ENCODE results near the gene KRTAP1-3. TPM values are rescaled to one million over a fixed set of nuclear protein-coding genes. Genes with fewer than 3 reads are reported as not detected.
"Not testable (repeated sequence)": the region's sequence is repeated elsewhere in the genome, so short reads cannot be mapped to it uniquely, and the experiment has no call there.

KRTAP1-3 gene
- total RNA-seq (ENCODE audit: insufficient read depth, low replicate concordance), result not detected

- not testable (repeated sequence) for DNase-seq (ENCODE audit: low spot score)
Measured at GRCh38 chr17:41034346-41034935, at the start of gene KRTAP1-3. TSS of gene KRTAP1-3 (minus strand) at chr17:41034874. CDS start at chr17:41034821, 53 bp downstream.

GRCh38 chr17:41084100-41084856 is 49.6 kb upstream of the KRTAP1-3 start, which contains the start of gene KRTAP4-7:
TSS of gene KRTAP4-7 (plus strand) at chr17:41084150. CDS start at chr17:41084207, 57 bp downstream.
- DNase-seq (ENCODE audit: low spot score), result not testable (repeated sequence)

- DNase-seq (ENCODE audit: low spot score), result not testable (repeated sequence)
Measured at GRCh38 chr17:41083427-41083826, 48.8 kb upstream of the KRTAP1-3 start.

DNA sequence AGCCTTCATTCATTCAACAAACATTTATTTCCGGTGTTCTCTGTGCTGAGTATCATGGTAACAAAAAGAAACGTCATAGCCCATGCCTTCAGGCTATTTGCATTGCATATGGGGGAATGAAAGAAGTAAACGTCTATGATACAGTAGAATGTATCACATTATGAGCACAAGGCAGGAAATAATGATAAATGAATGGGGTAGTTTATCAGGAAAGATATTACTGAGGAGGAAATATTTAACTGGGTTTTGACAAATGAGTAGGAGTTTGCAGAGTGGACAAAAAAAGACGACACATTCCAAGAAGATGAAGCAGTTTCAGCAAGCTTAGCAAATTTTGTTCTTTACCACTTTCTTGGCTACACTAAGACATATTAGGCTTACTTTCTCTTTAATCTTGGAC is 48.0 kb upstream of the KRTAP1-3 start:
- no peak for DNase-seq (ENCODE audit: low spot score)

- no peak for DNase-seq (ENCODE audit: low spot score)
Measured at GRCh38 chr17:41076788-41077187, 42.1 kb upstream of the KRTAP1-3 start.

DNA sequence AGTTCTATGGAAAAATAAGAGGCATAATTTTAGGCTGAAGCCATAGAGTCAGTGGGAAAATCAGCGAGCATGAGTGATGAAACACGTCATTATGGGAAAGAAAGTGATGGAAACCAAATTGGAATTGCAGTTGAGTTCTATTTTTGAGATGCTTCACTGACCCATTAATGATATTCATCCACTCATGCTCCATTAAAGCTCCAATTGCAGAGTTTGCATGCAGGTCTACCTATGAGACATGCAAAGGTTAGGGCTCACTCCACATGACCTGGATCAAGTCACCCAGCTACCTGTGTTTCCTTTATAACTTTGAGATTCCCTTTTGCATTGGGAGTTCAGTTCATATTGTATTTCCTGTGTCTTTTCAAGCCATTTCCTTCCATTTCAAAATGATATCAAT is 39.0 kb upstream of the KRTAP1-3 start:
- DNase-seq (ENCODE audit: low spot score), result no peak

GRCh38 chr17:41071606-41072360 is 37.1 kb upstream of the KRTAP1-3 start:
- DNase-seq (ENCODE audit: low spot score), result no peak

DNA sequence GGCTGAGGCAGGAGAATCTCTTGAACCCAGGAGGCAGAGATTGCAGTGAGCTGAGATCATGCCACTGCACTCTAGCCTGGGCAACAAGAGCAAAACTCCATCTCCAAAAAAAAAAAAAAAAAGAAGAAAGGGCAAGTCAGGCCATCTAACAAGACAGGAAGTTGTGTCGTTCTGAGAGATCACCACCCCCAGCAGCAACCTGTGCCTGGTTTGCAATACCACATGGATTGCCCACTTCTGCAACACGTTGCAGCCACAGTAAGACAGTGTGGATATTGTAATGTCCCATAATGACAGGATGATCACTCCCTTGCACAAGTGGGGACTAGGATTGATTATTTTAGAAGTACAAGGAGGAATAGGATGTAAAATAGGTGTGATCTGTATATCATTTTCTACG is 34.4 kb upstream of the KRTAP1-3 start:
- DNase-seq (ENCODE audit: low spot score), result no peak

DNA sequence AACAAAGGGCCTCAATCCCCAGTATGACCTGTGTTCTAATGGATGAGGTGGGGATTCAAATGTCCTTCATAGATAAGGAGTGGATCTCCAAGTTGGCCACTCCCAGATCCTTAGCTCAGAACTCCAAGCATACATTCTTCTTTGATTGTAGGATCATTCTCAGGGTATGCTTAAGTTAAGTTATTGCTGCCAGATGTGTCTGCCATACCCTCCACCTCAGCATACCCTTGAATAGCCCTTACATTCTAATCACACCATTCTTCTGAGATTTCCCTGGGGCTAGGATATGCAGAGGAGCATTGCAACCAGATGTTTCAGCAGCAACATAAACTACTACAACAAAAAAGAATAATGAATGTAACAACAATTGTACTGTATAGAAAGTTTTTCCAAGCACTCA is 32.6 kb upstream of the KRTAP1-3 start:
- no peak for DNase-seq (ENCODE audit: low spot score)

- no peak for DNase-seq (ENCODE audit: low spot score)
Measured at GRCh38 chr17:41065829-41066624, 31.4 kb upstream of the KRTAP1-3 start, which contains the start of gene KRTAP2-4. TSS of gene KRTAP2-4 (minus strand) at chr17:41065879. CDS start at chr17:41065845, 34 bp downstream.

GRCh38 chr17:41065016-41065689 is 30.5 kb upstream of the KRTAP1-3 start:
- DNase-seq (ENCODE audit: low spot score), result not testable (repeated sequence)

- DNase-seq (ENCODE audit: low spot score), result no peak
Measured at GRCh38 chr17:41064301-41064700, 29.6 kb upstream of the KRTAP1-3 start.

DNA sequence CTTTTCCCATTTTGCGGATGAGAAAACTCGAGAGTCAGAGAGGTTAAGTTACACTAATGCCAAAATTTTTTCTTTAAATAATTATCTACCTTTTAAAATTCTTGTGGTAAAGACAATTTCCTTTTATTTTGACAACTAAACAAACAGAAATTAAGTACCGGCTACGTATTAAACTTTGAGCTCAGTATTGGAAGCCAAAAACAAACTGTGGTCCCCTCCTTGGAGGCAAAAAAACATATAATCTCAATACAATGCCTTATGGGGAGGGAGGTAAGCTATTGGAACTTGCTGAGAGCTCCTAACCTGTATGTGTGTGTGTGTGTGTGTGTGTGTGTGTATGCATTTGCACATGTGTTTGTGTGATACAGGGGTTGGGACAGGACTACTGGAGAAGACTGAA is 28.8 kb upstream of the KRTAP1-3 start:
- no peak for DNase-seq (ENCODE audit: low spot score)

DNA sequence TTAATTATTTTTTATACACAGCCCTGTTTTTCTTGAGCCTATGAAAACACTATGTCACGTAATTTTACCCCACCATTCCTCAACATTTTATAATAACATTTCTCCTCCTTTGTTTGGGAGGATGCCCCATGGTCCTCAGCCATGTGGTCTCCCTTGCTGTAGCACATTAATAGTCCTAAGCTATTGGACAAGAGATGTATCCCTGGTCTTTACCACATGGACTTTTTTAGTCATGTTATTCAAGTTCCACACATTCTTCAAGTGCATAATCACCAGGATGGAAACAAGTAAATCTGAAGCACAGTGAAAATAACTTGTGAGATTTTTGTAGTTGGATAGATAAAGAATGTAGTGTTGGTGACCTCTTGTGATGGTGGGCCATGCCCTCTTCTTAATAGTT is 27.3 kb upstream of the KRTAP1-3 start:
- peak; percentile 72 for DNase-seq (ENCODE audit: low spot score)

DNA sequence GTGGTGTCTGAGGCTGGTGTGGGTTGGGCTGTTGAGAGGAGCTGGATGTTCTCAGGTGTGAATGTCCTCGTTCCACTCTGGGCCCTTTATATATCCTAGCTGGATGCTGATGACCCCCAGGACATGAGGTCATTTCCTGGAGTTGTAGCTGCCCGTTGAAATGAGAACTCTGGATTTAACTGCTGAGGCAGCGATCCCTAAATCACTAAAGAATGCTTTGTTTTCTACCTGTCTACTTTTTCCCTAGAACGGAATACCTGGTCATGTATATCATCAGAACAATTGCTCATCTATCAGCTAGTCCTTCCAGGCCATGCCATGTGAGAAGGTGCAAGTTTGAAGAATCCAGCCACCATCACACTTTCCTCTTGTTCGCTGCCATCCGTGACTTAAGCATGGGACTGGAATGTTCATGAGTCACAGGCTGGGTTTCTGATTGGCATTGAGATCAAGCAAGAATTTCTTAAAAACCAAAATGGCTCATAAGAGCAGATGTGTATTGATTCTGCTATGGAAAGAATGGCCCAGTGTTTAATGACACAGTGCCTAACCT is 25.5 kb upstream of the KRTAP1-3 start, which contains the start of gene KRTAP2-3:
TSS of gene KRTAP2-3 (minus strand) at position 63 of the 553 bp plus-strand sequence. CDS start 64 bp downstream, outside the sequence.
- peak; percentile 34 for DNase-seq (ENCODE audit: low spot score)

GRCh38 chr17:41059276-41060051 is 24.8 kb upstream of the KRTAP1-3 start:
- DNase-seq (ENCODE audit: low spot score), result not testable (repeated sequence)

DNA sequence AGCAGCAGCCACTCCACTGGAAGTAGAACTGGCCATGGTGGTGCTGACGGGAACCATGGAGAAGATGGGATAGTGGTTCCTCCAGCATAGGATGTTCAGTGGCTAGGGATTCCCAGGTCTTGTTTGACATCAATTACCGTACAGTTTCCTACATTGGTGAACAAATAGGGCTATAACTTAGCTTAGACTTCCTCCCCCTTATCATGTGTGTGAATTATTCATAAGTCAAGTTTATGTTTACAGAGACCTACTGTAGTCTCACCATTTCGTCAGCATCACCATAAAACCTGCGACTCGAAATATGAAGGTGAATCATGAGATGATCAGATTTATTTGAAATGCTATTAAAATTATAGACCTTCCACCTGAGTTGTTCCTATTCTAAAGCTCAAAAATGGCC is 24.1 kb upstream of the KRTAP1-3 start:
- DNase-seq (ENCODE audit: low spot score), result no peak

- no peak for DNase-seq (ENCODE audit: low spot score)
Measured at GRCh38 chr17:41057547-41057946, 22.9 kb upstream of the KRTAP1-3 start.

DNA sequence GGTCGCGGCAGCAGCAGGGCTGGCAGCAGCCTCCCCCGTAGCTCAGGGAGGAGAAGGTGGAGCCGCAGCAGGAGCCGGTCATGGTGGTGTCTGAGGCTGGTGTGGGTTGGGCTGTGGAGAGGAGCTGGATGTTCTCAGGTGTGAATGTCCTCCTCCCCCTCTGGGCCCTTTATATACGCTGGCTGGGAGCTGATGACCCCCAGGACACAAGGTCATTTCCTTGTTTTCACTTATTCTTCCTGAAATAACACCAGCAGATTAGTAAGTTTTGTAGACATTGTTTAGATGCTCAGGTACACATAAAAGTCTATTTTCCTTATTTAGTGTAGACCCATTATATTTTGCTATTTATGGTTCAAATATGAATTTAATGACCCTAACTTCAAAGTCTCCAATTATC is 20.5 kb upstream of the KRTAP1-3 start, which contains the start of gene KRTAP2-2:
TSS of gene KRTAP2-2 (minus strand) at position 101 of the 400 bp plus-strand sequence. CDS start at position 82, 19 bp downstream.
- not testable (repeated sequence) for DNase-seq (ENCODE audit: low spot score)

All from umbilical cord (tissue), 2 donors.